Measurements from ENCODE around the gene ARMC9. TPM values are rescaled to one million over a fixed set of nuclear protein-coding genes. Genes with fewer than 3 reads are reported as not detected.
"Not testable (repeated sequence)": the region's sequence is repeated elsewhere in the genome, so short reads cannot be mapped to it uniquely, and the experiment has no call there.

Gene ARMC9
- total RNA-seq, 2 experiments from 2014 or later, result 3.0 TPM

- ChIA-PET CTCF (interaction anchor here (1.3 kb wide), 1 partner anchor 73 kb away, joined by 3 read pairs; no protein-coding TSS in a partner anchor), POLR2A (no interaction called here)
- H3K27ac Mint-ChIP-seq, result no peak overlapping the region
- no peaks in the 10 kb centered on the region for H3K36me3 Mint-ChIP-seq
- no peak for DNase-seq
- H3K4me1 Mint-ChIP-seq (ENCODE audit: low read depth), result no peaks in the 10 kb centered on the region
- intact Hi-C loops (cut with micrococcal nuclease), result no loop called here
- H3K27me3 Mint-ChIP-seq, result peaks cover 6% of the 10 kb centered on the region
- no peak overlapping the region for H3K4me3 Mint-ChIP-seq
- H3K9me3 Mint-ChIP-seq, result no peaks in the 10 kb centered on the region
Observed at GRCh38 chr2:231300722-231301076, 102.3 kb downstream of the ARMC9 start.

GRCh38 chr2:231304259-231304658 is 105.8 kb downstream of the ARMC9 start:
- H3K4me1 Mint-ChIP-seq (ENCODE audit: low read depth); H3K36me3 Mint-ChIP-seq; DNase-seq; H3K9me3 Mint-ChIP-seq; H3K4me3 Mint-ChIP-seq; H3K27ac Mint-ChIP-seq; intact Hi-C loops (cut with micrococcal nuclease); POLR2A ChIA-PET: not testable (repeated sequence)
- CTCF ChIA-PET, result interaction anchor here (0.7 kb wide), 1 partner anchor 200 kb away, joined by 3 read pairs; no protein-coding TSS in a partner anchor
- peaks cover 13% of the 10 kb centered on the region for H3K27me3 Mint-ChIP-seq

DNA sequence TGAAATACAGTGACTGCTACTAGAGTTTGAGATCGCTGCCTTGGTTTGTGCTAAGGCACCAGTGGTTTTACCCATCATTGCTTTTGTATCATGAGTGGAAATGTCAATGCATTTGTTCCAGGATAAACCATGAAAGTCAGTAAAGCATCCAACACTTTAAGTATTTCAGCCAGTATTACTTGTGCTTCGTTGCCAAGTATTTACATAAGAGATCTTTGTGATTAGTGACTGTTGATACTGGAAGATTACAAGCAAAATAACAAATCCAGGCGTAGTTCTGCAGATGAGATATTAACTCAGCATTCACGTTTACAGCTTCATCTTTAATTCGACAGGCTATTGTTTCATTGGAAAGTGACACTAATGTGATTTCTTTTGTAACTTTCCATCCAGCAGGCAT is 106.8 kb downstream of the ARMC9 start:
- intact Hi-C loops (cut with micrococcal nuclease), result no loop called here
- no peaks in the 10 kb centered on the region for H3K4me1 Mint-ChIP-seq (ENCODE audit: low read depth)
- no peak for DNase-seq
- H3K9me3 Mint-ChIP-seq, result no peaks in the 10 kb centered on the region
- peaks cover 13% of the 10 kb centered on the region for H3K27me3 Mint-ChIP-seq
- ChIA-PET POLR2A (no interaction called here), CTCF (no interaction called here)
- H3K27ac Mint-ChIP-seq, result no peak overlapping the region
- H3K4me3 Mint-ChIP-seq, result no peak overlapping the region
- no peaks in the 10 kb centered on the region for H3K36me3 Mint-ChIP-seq

DNA sequence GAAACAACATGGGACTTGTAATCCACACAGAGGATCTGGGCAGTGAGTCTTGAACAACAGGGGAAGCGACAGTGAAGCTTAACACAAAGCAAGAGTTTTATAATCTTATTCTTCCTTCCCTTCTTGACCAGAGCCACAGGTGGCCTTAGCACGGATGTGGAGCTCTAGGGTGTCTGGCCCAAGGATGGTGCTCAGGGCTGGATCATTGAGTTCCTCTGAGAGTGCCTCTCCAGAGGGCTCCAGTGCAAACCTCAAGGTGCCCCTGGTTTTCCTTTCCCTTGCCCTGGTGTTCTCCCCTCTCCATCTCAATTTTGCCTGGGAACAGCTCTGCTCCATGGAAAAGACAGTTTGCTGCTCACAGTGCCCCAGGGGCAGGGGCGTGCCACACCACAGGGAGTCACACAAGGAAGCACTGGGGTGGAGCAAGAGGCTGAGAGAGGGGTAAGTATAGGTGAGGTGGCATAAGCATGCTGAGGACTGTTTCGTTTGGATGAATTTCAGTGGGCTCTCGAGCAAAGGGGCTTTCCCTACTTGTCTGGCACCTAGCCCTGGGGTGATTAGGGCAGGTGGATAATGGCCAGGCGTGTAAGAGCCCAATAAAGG is 108.5 kb downstream of the ARMC9 start:
- Mint-ChIP-seq H3K27me3 (peaks cover 13% of the 10 kb centered on the region), H3K4me1 (ENCODE audit: low read depth) (no peaks in the 10 kb centered on the region), H3K4me3 (no peak overlapping the region), H3K36me3 (no peaks in the 10 kb centered on the region), H3K27ac (no peak overlapping the region), H3K9me3 (no peaks in the 10 kb centered on the region)
- intact Hi-C loops (cut with micrococcal nuclease), result no loop called here
- DNase-seq, result no peak
- POLR2A ChIA-PET, result no interaction called here
- CTCF ChIA-PET, result interaction anchor here (0.8 kb wide), 1 partner anchor 80 kb away, joined by 3 read pairs; no protein-coding TSS in a partner anchor

- Mint-ChIP-seq H3K4me3 (no peak overlapping the region), H3K36me3 (no peaks in the 10 kb centered on the region), H3K9me3 (no peaks in the 10 kb centered on the region), H3K4me1 (ENCODE audit: low read depth) (no peaks in the 10 kb centered on the region), H3K27ac (no peak overlapping the region), H3K27me3 (peaks cover 13% of the 10 kb centered on the region)
- POLR2A ChIA-PET, result no interaction called here
- intact Hi-C loops (cut with micrococcal nuclease), result no loop called here
- DNase-seq, result no peak
- CTCF ChIA-PET, result no interaction called here
Observed at GRCh38 chr2:231308219-231308618, 109.8 kb downstream of the ARMC9 start.

DNA sequence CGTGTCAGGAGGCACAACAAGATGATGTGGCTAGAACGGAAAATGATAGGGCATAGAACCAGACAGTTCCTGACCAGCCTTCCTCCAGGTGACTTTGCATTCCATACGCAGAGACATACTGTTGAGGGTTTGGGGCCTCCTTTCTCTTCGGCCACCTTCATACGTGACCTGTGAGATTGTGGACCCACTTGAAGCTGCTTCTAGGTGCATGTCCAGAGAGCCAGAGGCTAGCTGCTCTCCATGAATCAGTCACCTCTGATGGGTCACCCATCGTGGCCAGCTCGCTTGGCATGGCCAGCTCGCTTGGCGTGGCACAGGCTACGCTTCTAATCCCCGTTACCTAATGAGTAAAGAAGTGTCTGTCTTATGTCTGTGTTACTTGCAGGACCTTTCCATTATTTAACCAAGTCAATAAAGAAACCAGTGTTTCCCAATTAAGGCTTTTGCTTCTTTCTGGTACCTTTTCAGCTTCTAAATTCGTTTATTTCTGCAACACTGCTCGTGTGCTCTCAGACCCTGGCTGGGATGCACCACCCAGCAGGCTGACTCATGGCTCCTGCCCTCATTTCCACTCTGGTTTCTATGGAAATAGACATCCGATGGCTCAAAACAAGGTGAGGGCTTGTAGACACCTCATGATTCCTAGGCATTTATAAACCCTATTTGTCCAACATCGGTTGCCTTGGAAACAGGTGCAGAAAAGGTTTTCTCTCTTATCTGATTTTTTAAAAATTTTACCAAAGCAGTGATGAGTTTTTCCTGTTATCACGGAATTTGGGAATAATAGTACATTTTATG is 110.4 kb downstream of the ARMC9 start:
- Mint-ChIP-seq H3K4me1 (ENCODE audit: low read depth) (no peaks in the 10 kb centered on the region), H3K4me3 (no peak overlapping the region), H3K27me3 (peaks cover 13% of the 10 kb centered on the region), H3K27ac (no peak overlapping the region), H3K36me3 (no peaks in the 10 kb centered on the region), H3K9me3 (no peaks in the 10 kb centered on the region)
- intact Hi-C loops (cut with micrococcal nuclease), result no loop called here
- CTCF ChIA-PET, result no interaction called here
- POLR2A ChIA-PET, result no interaction called here
- no peak for DNase-seq

DNA sequence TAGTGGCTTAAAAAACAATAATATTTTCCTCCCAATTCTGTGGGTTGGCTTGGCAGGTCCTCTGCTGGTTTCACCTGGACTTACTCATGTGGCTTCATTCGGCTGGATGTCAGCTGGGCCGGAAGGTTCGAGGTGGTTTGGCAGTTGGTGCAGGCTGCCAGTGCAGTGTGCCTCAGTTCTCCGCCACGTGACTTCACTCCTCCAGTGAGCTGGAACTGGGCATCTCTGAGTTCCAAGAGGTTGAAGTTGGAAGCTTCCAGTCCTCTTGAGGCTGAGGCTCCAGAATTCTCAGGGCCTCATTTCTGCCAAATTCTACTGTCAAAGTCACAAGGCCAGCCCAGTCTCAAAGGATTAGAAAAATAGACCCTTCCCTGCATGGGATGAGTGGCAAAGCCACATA is 113.6 kb downstream of the ARMC9 start:
- no peak overlapping the region for H3K27ac Mint-ChIP-seq
- H3K27me3 Mint-ChIP-seq, result peaks cover 3% of the 10 kb centered on the region
- ChIA-PET POLR2A (no interaction called here), CTCF (interaction anchor here (1.3 kb wide), 1 partner anchor 208 kb away, joined by 3 read pairs; no protein-coding TSS in a partner anchor)
- H3K36me3 Mint-ChIP-seq, result peaks cover 2% of the 10 kb centered on the region
- H3K4me1 Mint-ChIP-seq (ENCODE audit: low read depth), result no peaks in the 10 kb centered on the region
- H3K9me3 Mint-ChIP-seq, result peaks cover 5% of the 10 kb centered on the region
- DNase-seq, result no peak
- no peak overlapping the region for H3K4me3 Mint-ChIP-seq
- intact Hi-C loops (cut with micrococcal nuclease), result no loop called here

- POLR2A ChIA-PET, result no interaction called here
- H3K4me1 Mint-ChIP-seq (ENCODE audit: low read depth), result no peaks in the 10 kb centered on the region
- H3K4me3 Mint-ChIP-seq, result no peak overlapping the region
- peaks cover 15% of the 10 kb centered on the region for H3K27me3 Mint-ChIP-seq
- peaks cover 9% of the 10 kb centered on the region for H3K36me3 Mint-ChIP-seq
- intact Hi-C loops (cut with micrococcal nuclease), result no loop called here
- CTCF ChIA-PET, result no interaction called here
- no peak for DNase-seq
- H3K9me3 Mint-ChIP-seq, result peaks cover 18% of the 10 kb centered on the region
- no peak overlapping the region for H3K27ac Mint-ChIP-seq
Observed at GRCh38 chr2:231315896-231316295, 117.5 kb downstream of the ARMC9 start.

- ChIA-PET POLR2A (no interaction called here), CTCF (no interaction called here)
- DNase-seq, result no peak
Observed at GRCh38 chr2:231317579-231317978, 119.1 kb downstream of the ARMC9 start.

GRCh38 chr2:231318436-231318835 is 120.0 kb downstream of the ARMC9 start:
- Mint-ChIP-seq H3K4me3 (no peak overlapping the region), H3K4me1 (ENCODE audit: low read depth) (peaks cover 3% of the 10 kb centered on the region), H3K27ac (no peak overlapping the region), H3K36me3 (peaks cover 9% of the 10 kb centered on the region), H3K27me3 (peaks cover 20% of the 10 kb centered on the region), H3K9me3 (peaks cover 18% of the 10 kb centered on the region)
- no peak for DNase-seq
- POLR2A ChIA-PET, result no interaction called here
- CTCF ChIA-PET, result no interaction called here
- intact Hi-C loops (cut with micrococcal nuclease), result no loop called here

More at GRCh38 chr2:231317579-231317978, 119.1 kb downstream of the ARMC9 start:
- Mint-ChIP-seq H3K27me3 (peaks cover 20% of the 10 kb centered on the region), H3K4me3 (no peak overlapping the region), H3K4me1 (ENCODE audit: low read depth) (peaks cover 3% of the 10 kb centered on the region), H3K36me3 (peaks cover 9% of the 10 kb centered on the region), H3K27ac (no peak overlapping the region), H3K9me3 (peaks cover 18% of the 10 kb centered on the region)
- intact Hi-C loops (cut with micrococcal nuclease), result no loop called here

GRCh38 chr2:231318954-231319353 is 120.5 kb downstream of the ARMC9 start:
- Mint-ChIP-seq H3K27me3 (peaks cover 20% of the 10 kb centered on the region), H3K27ac (no peak overlapping the region), H3K9me3 (peaks cover 18% of the 10 kb centered on the region), H3K36me3 (peaks cover 9% of the 10 kb centered on the region), H3K4me1 (ENCODE audit: low read depth) (peaks cover 3% of the 10 kb centered on the region), H3K4me3 (no peak overlapping the region)
- intact Hi-C loops (cut with micrococcal nuclease), result no loop called here
- ChIA-PET CTCF (no interaction called here), POLR2A (no interaction called here)
- no peak for DNase-seq

GRCh38 chr2:231319867-231320266 is 121.4 kb downstream of the ARMC9 start:
- Mint-ChIP-seq H3K4me3 (no peak overlapping the region), H3K4me1 (ENCODE audit: low read depth) (peaks cover 3% of the 10 kb centered on the region), H3K9me3 (peaks cover 18% of the 10 kb centered on the region), H3K27me3 (peaks cover 20% of the 10 kb centered on the region), H3K36me3 (peaks cover 9% of the 10 kb centered on the region), H3K27ac (no peak overlapping the region)
- intact Hi-C loops (cut with micrococcal nuclease), result no loop called here
- no peak for DNase-seq
- ChIA-PET POLR2A (no interaction called here), CTCF (no interaction called here)

DNA sequence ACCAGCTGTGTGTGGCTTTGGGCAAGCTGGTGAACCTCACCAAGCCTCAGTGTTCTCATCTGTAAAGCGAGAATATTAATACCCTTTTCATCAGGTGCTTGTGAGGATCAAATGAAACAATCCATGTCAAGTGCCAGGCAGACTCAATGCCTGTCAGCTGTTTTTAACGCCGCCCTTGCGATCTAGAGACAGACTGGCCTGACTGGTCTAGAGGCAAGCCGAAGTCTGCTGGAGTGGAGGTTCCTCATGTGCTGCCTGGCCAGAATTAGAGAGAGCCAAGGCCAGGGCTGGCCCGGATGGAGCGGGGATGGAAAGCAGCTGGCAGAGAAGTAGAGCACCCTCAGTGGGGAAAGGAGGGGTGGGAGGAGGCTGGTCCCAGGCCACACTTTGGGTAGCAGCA is 122.6 kb downstream of the ARMC9 start:
- no peak overlapping the region for H3K27ac Mint-ChIP-seq
- POLR2A ChIA-PET, result no interaction called here
- peaks cover 3% of the 10 kb centered on the region for H3K4me1 Mint-ChIP-seq (ENCODE audit: low read depth)
- H3K4me3 Mint-ChIP-seq, result no peak overlapping the region
- no peak for DNase-seq
- CTCF ChIA-PET, result no interaction called here
- intact Hi-C loops (cut with micrococcal nuclease), result no loop called here
- peaks cover 18% of the 10 kb centered on the region for H3K9me3 Mint-ChIP-seq
- H3K27me3 Mint-ChIP-seq, result peaks cover 20% of the 10 kb centered on the region
- H3K36me3 Mint-ChIP-seq, result peaks cover 9% of the 10 kb centered on the region

Measured in activated CD4-positive, alpha-beta memory T cell treated with anti-CD3 and anti-CD28 coated beads for 36 hours (primary cell).